GM15510 (cell line): ENCODE results near the gene DMRT1.

Source experiments
- POLR2A ChIP-seq: IDR thresholded peaks from 3 replicates; pipeline ENCODE4 v1.6.1; 2011; ENCODE audit warnings: borderline replicate concordance; ENCODE audit not compliant: insufficient read length; ENCODE audit errors: extremely low read depth

The DMRT1 gene

GRCh38 chr9:893115-893514, 51.6 kb downstream of the DMRT1 start:
- TF ChIP-seq POLR2A: no peak

- TF ChIP-seq POLR2A: no peak
Measured at GRCh38 chr9:893843-894420, 52.4 kb downstream of the DMRT1 start.

GRCh38 chr9:899440-900184, 58.1 kb downstream of the DMRT1 start:
- no peak for TF ChIP-seq POLR2A

- TF ChIP-seq POLR2A: no peak
Measured at GRCh38 chr9:903886-904285, 62.4 kb downstream of the DMRT1 start.

GRCh38 chr9:905906-906305, 64.4 kb downstream of the DMRT1 start:
- TF ChIP-seq POLR2A: no peak

GRCh38 chr9:908536-909205, 67.2 kb downstream of the DMRT1 start:
- TF ChIP-seq POLR2A: no peak

- no peak for TF ChIP-seq POLR2A
Measured at GRCh38 chr9:911005-911404, 69.5 kb downstream of the DMRT1 start.

- TF ChIP-seq POLR2A: no peak
Measured at GRCh38 chr9:912776-913175, 71.3 kb downstream of the DMRT1 start.

- no peak for TF ChIP-seq POLR2A
Measured at GRCh38 chr9:917730-918129, 76.2 kb downstream of the DMRT1 start.

- no peak for TF ChIP-seq POLR2A
Measured at GRCh38 chr9:920927-921326, 79.4 kb downstream of the DMRT1 start.

- no peak for TF ChIP-seq POLR2A
Measured at GRCh38 chr9:922171-922570, 80.7 kb downstream of the DMRT1 start.

GRCh38 chr9:922731-923130, 81.2 kb downstream of the DMRT1 start:
- no peak for TF ChIP-seq POLR2A

- no peak for TF ChIP-seq POLR2A
Measured at GRCh38 chr9:926976-927375, 85.5 kb downstream of the DMRT1 start.

GRCh38 chr9:928363-929042, 87.0 kb downstream of the DMRT1 start:
- no peak for TF ChIP-seq POLR2A

GRCh38 chr9:929719-930118, 88.2 kb downstream of the DMRT1 start:
- no peak for TF ChIP-seq POLR2A
